Subcutaneous adipose tissue (tissue), 4 donors: ENCODE results near the gene EFS. TPM values are rescaled to one million over a fixed set of nuclear protein-coding genes. Genes with fewer than 3 reads are reported as not detected.

ENCODE experiments used
- total RNA-seq, 4 donors: library from RNA; depleted of rRNA; stranded (reverse); fragments of >200 nt; gene quantifications; one replicate each; pipeline ENCODE4 v1.1.0, GENCODE V29; 2016
- TF ChIP-seq, protein P1 (sequence below): fragments of 450-650 bp; IDR thresholded peaks from one replicate; pipeline ENCODE4 v1.5.1; 2016; ENCODE audit warnings: low read depth, mild to moderate bottlenecking, control low read depth, antibody characterized with exemption, moderate library complexity

EFS gene
- total RNA-seq, 4 donors from 2014 or later, result 8.5 to 12.8 (median 9.8) TPM

DNA sequence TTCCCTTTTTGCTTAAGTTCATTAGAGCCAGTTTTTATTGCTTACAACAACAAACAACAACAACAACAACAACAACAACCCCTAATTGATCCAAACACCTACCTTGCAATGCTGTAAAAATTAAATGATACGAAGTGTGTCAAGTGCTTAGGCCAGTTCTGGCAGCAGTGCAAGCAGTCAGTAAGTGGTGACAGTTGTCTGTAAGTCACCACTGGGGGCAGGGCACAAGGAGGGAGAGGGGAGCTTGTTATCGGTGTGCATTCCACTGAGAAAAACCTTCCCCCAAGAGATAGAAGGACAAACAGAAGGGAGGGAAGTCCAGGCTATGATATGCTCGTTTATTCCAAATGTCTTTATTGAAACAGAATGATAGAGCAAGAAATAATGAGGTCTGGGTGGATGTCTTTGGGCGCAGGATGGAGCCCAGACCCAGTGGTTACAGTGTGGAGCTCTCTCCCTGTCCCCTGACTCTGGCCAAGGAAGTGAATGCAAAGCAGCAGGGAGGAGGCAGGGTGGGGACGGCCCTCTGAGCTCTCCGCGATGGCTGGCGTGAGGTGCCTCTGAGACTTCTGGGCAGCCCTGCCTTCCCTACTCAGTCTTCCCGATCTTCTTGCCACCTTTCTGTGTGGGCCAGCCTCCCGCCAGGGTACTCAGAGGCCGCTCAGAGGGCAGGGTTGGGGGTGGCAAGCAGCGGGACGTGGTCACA lies 18.8 kb downstream of the EFS start:
- TF ChIP-seq, protein P1, sequence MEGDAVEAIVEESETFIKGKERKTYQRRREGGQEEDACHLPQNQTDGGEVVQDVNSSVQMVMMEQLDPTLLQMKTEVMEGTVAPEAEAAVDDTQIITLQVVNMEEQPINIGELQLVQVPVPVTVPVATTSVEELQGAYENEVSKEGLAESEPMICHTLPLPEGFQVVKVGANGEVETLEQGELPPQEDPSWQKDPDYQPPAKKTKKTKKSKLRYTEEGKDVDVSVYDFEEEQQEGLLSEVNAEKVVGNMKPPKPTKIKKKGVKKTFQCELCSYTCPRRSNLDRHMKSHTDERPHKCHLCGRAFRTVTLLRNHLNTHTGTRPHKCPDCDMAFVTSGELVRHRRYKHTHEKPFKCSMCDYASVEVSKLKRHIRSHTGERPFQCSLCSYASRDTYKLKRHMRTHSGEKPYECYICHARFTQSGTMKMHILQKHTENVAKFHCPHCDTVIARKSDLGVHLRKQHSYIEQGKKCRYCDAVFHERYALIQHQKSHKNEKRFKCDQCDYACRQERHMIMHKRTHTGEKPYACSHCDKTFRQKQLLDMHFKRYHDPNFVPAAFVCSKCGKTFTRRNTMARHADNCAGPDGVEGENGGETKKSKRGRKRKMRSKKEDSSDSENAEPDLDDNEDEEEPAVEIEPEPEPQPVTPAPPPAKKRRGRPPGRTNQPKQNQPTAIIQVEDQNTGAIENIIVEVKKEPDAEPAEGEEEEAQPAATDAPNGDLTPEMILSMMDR, result no peak

GRCh38 chr14:23344481-23344880 lies 20.5 kb downstream of the EFS start:
- TF ChIP-seq, protein P1, result no peak

GRCh38 chr14:23339506-23340268 lies 25.3 kb downstream of the EFS start:
- TF ChIP-seq, protein P1, result no peak

DNA sequence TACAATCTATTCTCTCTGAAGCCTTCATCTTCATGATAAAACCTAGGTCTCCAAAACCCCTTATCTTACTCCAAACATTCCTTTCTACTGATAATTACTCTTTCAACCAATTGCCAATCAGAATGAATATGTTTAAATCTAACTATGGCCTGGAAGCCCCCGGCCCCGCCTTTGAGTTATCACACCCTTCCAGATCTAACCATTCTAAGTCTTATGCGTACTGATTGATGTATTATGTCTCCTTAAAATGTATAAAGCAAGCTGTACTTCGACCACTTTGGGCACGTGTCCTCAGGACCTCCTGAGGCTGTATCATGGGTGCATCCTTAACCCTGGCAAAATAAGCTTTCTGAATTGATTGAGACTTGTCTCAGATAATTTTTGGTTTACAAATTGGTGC lies 29.3 kb downstream of the EFS start:
- TF ChIP-seq, protein P1, result no peak

DNA sequence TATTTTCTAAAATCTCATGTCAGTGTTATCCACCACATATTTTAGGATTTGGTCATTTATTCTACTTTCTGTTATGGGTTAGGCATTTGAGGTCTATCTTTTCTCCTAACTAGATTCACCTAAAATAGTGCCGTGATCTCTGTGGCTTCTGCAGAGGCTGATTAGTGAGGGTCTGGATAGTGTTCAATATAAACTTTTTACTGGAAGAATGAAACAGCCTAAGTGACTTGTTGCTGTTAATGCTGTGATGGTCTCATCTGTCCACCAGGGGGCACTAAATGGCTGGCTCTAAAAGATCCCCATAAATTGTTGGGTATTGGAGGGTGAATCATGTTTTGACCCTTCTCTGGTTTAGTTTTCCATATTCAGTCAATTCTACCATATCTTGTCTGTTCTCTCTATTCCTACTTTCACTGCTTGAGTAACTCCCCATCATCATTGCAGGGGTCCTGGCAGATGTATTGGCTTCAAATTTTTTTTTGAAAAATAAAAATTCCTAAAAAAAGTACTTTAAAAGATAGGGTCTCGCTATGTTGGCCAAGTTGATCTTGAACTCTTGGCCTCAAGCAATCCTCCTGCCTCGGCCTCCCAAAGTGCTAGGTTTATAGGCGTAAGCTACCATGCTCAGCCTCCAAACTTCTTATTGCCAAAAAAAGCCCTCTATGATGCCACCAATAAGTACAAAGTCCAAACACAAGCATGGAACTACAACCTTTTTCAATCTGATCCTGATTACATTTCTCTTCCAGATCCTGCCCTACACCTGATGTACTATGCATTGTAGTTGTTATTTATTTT lies 36.8 kb downstream of the EFS start:
- TF ChIP-seq, protein P1, result no peak

DNA sequence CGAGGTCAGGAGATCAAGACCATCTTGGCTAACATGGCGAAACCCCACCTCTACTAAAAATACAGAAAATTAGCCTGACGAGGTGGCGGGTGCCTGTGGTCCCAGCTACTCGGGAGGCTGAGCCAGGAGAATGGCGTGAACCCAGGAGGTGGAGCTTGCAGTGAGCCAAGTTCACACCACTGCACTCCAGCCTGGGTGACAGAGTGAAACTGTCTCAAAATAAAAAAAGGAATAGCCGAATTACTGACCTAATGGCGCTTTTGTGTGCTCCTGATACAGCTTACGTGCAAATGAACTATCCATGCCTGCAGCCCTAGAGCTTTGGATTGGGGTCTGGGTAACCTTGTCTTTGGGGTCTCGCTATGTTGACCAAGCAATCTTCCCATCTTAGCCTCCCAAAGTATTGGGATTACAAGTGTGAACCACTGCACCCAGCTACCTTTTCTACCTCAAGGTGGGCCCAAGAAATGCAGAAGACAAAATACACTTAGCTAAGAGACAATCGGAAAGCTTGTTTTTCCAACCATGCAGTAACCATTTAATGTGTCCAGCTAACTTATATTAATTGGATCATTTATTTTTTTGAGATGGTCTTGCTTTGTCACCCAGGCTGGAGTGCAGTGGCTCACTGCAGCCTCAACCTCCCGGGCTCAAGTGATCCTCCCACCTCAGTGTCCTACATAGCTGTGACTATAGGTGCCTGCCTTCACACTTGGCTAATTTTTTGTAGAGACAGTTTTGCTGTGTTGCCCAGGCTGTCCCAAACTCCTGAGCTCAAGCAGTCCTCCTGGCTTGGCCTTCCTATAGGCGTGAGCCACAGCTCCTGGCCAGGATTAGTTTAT lies 38.3 kb downstream of the EFS start:
- TF ChIP-seq, protein P1, result no peak
